Measurements from ENCODE around the gene PIK3R1. TPM values are rescaled to one million over a fixed set of nuclear protein-coding genes. Genes with fewer than 3 reads are reported as not detected.
A peak's percentile ranks its signal among the peaks of the same experiment; 100 is the strongest.

PIK3R1 gene
- total RNA-seq, 1 experiment from 2014 or later = 11.3 TPM

DNA sequence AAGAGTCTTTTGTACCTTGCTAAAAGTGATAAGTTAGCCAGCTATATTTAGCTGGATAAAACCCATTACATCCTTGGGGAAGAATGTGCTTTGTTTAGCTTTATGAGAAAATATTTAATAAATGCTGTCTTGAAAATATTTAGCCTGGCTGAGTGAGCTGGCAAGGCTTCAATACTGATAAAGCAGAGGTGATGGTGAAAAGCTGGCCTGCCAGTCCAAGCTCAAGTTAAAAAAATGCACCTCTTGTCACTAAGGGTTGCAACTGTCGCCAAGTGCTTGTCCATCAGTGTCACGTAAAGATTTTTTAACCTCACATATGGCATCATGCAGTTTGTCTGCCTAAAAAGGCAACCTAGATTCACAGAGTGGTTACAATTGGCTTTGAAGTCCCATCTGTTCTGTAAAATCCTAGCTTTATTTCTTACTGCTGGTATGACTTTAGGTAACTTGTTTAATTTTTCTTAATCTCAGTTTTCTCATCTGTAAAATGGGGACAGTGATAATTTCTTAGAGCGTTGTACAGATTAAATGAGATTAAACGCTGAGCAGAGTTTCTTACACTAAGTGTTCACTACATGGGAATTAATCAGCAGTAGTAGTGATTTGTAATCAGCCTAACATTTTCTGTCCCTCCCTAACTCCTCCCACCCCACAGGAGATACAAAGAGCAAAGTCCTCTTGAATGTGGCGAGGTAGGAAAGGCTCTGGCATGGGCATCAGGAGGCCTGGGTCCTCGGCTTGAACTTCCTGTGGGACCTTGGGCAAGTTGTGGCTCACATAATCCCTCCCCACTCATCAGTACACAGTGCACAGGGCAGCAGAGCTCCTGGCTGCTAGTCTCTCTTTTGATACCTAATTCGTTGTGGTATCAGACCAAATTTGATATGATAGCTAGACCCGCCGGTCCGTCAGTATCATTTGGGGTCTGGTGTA lies 48.7 kb downstream of the PIK3R1 start:
- Histone ChIP-seq H4K91ac (ENCODE audit: insufficient read length, low read depth, low read length) (no peak overlapping the region), H3K9me3 (ENCODE audit: control insufficient read depth, low read depth, low read length) (no peaks in the 10 kb centered on the region), H3K9ac (ENCODE audit: extremely low read depth, insufficient read length, low read length) (no peak overlapping the region), H2BK12ac (ENCODE audit: insufficient read length, low read depth, low read length) (no peak overlapping the region), H2AFZ (ENCODE audit: low read length) (no peak overlapping the region), H3K23me2 (ENCODE audit: insufficient read length, low read depth, low read length, poor library complexity, severe bottlenecking) (no peaks in the 10 kb centered on the region), H3K27ac (ENCODE audit: insufficient read length, low read depth, low read length) (no peak overlapping the region), H3K4ac (ENCODE audit: low read depth, low read length) (no peak overlapping the region), H2BK15ac (ENCODE audit: low read depth, low read length) (no peak overlapping the region), H4K8ac (replicated peaks; ENCODE audit: insufficient read length, low read depth, low read length) (no peak overlapping the region), H3K79me2 (ENCODE audit: insufficient read depth, low read length) (no peaks in the 10 kb centered on the region), H3K79me1 (ENCODE audit: insufficient read depth, low read depth, low read length, poor library complexity, severe bottlenecking) (no peaks in the 10 kb centered on the region), H3K4me2 (ENCODE audit: insufficient read depth, insufficient read length, low read length) (no peak overlapping the region), H3K4me1 (ENCODE audit: insufficient read depth, low read length) (no peaks in the 10 kb centered on the region), H3T11ph (ENCODE audit: low read length) (no peak overlapping the region), H2BK120ac (ENCODE audit: low read depth, low read length, poor library complexity, severe bottlenecking) (no peak overlapping the region), H3K27me3 (ENCODE audit: insufficient read depth, low read length) (no peaks in the 10 kb centered on the region), H2BK5ac (ENCODE audit: insufficient read length, low read length) (no peak overlapping the region), H3K14ac (ENCODE audit: insufficient read depth, low read length) (no peak overlapping the region), H3K56ac (ENCODE audit: insufficient read length, low read depth, low read length) (no peak overlapping the region), H3K23ac (ENCODE audit: insufficient read length, low read depth, low read length) (no peak overlapping the region), H4K20me1 (ENCODE audit: control insufficient read depth, insufficient read depth, insufficient read length) (no peaks in the 10 kb centered on the region), H2BK20ac (ENCODE audit: low read depth, low read length, poor library complexity, severe bottlenecking) (no peak overlapping the region), H4K5ac (ENCODE audit: insufficient read length, low read depth, low read length) (no peak overlapping the region), H3K18ac (ENCODE audit: insufficient read length, low read depth, low read length) (no peak overlapping the region), H2AK5ac (ENCODE audit: insufficient read length, low read length) (no peak overlapping the region)
- WGBS (ENCODE audit: extremely low coverage, insufficient read length, low lambda C conversion rate) = no CpG with 5 or more reads among the region's 10 CpGs
- Mint-ChIP-seq H3K4me1 (no peaks in the 10 kb centered on the region), H3K27me3 (ENCODE audit: low read depth) (no peaks in the 10 kb centered on the region), H3K9me3 (peaks cover 3 to 14% of the 10 kb centered on the region in 2 experiments; a peak in 2 of 5 replicates), H3K27ac (peak overlapping the region in 1 of 3 experiments; percentile 68; a peak in 2 of 7 replicates), H3K36me3 (ENCODE audit: insufficient read depth in 1 of 3, low read depth in 3 of 3) (peaks cover 0 to 15% (median 3%) of the 10 kb centered on the region in 3 experiments; a peak in 4 of 7 replicates), H3K4me3 (no peak overlapping the region)
- no peak for TF ChIP-seq CTCF (conservative IDR thresholded peaks at IDR 0.05)
- no peak for DNase-seq

Measured in H9 (cell line).